Ecto neural progenitor cell (in vitro differentiated cells): ENCODE data around the gene POU2F3.

ENCODE experiments used
- DNase-seq: peaks from one replicate; pipeline ENCODE4 v3.0.0-alpha.2; 2018; ENCODE audit warnings: low spot score

Gene POU2F3

DNA sequence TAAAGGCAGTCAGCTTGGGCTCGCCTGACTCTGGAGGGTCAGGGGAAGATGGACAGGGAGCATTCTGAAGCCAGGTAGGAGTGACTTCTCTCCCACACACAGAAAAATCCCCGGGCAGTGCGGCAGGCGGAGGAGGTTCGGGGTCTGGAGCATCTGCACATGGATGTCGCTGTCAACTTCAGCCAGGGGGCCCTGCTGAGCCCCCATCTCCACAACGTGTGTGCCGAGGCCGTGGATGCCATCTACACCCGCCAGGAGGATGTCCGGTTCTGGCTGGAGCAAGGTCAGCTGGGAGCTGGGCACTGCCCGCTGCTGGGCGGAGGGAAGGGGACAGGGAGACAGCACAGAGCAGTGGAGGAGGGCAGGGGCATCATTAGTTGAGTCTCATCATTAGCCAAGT, 13.2 kb upstream of the POU2F3 start:
- DNase-seq = no peak

- DNase-seq = no peak
Observed at GRCh38 chr11:120227228-120227852, 12.6 kb upstream of the POU2F3 start.

- DNase-seq = no peak
Observed at GRCh38 chr11:120228794-120229384, 11.1 kb upstream of the POU2F3 start.

GRCh38 chr11:120229451-120230424, 10.2 kb upstream of the POU2F3 start:
- no peak for DNase-seq

DNA sequence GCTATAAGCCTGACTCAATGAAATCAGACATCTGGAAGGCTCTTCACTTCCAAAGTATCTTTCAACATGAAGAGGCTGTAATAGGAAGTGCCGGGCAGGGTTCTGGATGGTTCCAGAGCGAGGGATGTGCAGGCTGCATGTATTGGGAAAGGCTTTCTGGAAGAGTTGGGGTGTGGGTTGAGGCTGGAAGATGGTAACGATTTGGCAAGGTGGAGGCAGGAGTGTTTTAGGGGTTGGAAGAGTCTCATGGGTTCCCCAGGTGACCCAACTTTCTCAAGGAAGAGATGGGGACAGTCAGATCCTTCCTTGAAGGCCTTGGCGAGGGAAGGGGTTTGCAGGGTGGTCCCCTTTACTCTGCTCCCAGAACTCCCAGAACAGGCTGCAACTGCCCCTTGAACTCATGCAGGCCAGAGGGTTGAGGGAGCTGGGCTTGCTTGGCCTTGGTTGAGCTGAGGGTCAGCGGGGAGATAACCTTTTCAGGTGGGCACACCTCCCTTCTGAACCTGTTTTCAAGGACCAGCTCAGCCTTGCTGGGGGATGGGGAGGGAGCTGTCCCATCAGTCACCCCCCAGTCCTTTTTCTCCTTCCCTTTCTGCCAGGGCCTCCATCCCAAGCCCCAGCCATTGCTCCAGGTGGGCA, 9.4 kb upstream of the POU2F3 start:
- no peak for DNase-seq

DNA sequence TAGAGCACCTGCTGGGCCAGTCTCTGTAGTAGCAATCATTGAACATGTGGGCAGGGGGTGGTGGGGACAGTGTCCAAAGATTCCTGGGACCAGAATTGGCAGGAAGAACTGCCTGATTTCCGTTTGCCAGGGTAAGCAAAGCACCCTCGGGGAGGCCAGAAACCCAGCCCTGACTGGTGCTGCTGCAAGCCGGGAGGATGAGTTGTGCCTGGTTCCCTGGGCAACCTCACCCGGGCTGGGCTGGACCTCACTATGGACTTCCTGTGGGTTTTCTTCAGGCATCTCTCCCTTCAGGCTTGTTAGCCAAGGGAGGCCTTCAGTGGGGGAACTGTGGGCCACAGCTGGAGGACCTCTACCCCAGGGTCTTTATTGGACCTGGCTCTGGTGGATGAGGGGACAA, 8.0 kb upstream of the POU2F3 start:
- no peak for DNase-seq

DNA sequence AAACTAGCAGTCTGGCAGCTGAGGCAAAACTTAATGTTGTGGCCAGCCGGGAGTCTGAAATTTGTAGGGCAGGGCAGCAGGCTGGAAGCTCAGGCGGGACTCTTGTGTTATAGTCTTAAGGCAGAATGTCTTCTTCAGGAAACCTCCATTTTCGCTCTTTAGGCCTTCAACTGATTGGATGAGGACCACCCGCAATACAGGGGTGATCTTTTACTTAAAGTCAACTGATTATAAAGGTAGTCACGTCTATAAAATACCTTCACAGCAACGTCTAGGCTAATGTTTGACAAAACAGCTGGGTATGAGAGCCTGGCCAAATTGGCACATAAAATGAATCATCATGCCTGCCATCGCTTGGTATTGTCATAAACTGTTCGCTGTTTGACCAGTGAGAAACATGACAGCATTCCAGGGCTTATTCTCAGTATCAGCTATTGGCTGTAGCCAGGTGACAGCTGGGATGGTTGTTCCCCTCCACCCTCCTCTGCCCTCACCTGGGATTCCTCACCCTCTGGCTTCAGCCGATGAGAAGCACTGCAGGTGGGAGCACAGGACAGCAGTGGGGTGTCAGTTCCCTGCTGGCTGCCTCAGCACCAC, 6.6 kb upstream of the POU2F3 start:
- no peak for DNase-seq

DNA sequence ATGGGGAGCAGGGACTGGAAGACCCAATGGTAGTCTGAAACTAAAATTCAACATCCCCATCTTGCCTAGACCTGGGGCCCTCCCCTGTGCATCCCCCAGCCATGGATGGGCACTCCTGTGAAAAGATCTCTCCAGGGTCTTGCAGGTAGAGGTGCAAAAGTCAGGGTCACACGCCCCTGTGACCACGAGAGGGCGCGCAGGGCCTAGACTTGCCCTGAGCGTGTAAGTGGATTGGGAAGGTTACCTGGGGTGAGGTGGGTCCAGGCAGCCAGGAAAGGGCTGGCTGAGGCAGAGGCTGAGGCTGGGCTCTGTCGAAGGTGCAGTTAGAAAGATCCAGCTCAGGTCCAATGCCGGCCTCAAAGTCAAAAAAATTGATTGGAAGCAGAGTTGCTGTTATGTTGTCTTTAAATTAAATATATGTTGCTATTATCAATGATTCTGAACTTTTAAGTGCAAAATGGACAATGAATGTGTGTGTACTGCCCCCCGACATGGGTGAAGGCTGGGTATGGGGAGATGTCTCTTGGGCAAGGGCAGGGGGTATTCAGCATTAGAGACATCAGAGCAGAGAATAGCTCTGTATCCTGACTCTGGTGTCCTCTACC, 4.8 kb upstream of the POU2F3 start:
- peak; percentile 81 for DNase-seq

- DNase-seq = no peak
Observed at GRCh38 chr11:120236169-120237107, 3.5 kb upstream of the POU2F3 start.

DNA sequence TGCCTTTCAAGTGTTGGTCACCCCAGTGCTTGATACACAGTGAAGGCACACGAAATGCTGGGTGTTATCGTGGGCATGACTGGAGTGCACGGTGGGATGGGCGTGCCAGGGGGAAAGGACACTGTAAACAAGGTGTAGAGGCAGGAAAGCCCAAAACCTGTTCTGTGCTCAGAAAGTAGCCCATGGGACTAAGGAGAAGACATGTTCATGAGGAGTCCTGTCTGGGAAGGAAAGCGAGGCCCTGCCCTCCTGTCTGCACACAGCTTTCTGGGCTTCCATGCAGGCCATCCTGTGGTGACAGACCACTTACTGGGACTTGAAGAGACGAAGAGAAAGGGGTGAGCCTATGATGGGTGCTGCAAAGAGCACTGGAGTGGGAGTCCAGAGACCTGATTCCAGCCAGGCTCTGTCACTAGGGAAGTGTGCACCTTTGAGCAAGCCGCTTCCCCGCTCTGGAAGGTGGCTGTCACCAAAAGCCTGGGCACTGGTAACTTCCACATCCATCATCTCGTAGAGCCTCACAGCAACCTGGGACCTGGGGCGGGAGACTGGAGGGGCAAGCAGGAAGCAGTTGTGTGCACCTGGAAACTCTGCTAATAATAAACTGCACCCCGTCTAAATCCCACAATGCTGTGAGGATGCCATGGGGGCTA, 846 bp upstream of the POU2F3 start:
- no peak for DNase-seq

DNA sequence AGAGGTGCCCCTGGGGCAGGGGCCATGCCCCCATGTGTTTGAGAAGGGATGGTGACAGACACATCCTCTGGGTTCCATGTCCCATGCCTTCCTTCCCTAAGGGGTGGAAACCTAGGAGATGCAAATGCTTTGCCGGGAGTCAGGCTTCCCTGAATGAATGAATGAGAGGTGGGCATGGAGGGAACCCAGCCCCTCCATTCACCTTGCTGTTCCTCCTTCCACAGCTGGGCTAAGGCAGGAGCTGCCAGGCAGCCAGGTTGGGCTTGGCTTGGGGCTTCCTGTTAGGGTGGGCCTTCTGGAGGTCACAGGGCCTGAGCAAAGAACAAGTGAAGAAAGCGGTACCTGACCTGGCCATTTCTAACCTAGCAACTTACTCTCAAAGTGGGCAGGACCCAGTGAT, 926 bp downstream of the POU2F3 start:
- no peak for DNase-seq

DNA sequence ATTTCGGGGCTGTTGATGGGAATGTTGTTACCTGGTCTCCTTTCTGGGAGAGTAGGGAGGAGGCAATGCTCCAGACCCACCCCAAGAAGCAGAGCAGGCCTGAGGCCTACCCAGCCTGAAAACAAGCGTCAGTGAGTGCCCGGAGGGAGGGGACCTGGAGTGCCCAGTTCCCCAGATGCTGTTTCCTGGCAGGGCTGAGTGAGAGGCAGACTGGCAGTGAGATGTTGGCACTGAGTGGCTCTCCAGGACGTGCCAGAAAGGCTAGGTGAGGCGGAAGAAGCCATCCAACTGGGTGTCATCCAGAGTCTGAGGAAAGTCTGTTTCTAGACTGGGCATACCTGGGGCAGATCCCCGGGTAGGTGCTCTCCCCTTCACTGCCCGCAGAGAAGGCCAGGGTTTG, 1.3 kb downstream of the POU2F3 start:
- DNase-seq = no peak

- DNase-seq = no peak
Observed at GRCh38 chr11:120243221-120243620, 3.3 kb downstream of the POU2F3 start.

DNA sequence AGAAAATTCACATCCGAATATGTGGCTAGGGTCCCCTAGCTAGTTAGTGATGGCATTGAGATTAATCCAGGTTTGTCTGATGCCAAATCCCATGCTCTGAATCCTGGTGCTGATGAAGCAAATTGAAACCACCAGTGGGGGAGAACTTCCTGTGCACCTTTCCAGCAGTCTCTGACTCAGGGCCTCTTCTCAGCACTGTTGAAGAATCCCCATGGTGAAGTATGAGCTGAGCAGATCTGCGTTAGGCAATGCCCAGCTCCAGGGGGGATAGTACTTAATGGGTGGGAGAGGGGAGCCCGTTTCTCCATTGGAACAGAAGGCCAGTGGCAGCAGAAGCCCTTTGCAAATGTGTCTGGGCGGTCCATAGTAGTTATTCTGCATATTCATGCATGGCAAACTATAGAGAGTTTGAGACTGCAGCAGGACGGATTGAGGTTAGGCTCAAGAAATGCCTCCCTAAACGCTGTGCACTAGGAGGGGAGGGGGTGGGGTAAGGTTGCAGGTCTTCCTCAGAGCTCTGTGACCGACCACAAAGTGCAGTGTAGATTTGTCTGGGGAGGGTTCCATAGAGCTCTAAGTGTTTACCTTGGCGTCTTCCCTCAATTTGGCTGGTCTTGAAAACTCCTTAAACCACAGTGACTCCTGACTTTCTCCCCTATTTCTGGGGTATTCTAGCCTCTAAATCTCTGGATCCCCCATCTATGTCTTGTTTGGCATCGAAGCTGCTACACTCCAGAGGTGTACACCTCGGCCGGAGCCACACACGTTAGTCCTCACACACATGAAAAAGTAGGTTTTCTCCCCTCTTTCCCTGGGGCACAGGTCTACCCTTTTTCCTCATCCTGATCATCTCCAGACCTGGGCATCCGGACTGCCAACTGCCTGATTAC, 4.8 kb downstream of the POU2F3 start:
- no peak for DNase-seq

DNA sequence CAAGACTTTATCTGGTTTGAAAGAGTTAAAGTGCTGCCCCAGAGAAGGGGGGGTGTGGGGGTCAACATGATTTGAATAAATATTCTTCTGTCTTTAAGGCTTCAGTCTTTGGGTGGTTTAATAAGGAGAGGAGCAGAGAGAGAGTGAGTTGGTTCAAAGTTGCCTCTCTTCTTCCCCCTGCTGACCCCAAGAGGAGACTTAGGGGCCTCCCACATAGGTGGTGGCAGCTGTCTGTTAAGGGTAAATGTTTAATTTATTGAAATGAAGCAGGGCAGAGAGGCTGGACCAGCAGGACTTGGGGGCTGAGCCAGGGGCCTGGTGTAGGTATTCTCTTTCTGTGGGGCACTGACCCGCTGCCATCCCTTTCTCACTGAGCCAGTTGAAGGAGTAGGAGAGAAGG, 5.5 kb downstream of the POU2F3 start:
- DNase-seq = no peak

DNA sequence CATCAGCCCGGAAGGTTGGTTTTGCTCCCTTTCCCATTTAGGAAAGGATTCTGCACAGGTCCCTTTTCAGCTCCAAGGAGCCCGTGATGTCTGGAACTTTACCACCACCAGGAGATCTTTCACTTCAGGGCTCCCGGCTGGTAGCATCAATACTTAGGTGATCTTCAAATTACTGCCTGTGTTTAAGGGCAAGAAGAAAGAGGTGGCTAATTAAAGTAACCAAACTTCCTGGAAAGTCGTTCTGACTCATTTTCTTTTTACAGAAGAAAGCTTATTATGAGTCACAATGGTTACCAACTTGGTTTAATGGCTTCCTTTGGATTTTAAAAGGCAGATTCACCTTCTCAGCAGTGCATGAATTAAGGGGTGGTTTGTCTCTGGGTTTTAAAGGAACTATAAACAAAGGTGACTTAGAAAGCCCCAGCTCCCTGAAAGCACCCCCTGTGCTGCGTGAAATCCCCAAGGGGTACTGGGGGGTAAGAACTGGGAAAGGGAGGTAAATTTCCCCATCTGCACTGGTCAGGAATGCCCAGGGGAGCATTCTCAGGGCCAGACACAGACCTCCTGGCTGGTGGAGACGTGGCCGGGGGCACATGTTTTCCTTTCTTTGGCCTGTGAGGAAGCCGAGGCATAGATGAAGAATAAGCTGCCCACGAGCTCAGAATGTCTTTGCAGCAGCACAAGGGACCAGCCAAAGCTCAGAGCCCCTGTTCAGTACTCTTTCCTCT, 8.8 kb downstream of the POU2F3 start:
- no peak for DNase-seq

DNA sequence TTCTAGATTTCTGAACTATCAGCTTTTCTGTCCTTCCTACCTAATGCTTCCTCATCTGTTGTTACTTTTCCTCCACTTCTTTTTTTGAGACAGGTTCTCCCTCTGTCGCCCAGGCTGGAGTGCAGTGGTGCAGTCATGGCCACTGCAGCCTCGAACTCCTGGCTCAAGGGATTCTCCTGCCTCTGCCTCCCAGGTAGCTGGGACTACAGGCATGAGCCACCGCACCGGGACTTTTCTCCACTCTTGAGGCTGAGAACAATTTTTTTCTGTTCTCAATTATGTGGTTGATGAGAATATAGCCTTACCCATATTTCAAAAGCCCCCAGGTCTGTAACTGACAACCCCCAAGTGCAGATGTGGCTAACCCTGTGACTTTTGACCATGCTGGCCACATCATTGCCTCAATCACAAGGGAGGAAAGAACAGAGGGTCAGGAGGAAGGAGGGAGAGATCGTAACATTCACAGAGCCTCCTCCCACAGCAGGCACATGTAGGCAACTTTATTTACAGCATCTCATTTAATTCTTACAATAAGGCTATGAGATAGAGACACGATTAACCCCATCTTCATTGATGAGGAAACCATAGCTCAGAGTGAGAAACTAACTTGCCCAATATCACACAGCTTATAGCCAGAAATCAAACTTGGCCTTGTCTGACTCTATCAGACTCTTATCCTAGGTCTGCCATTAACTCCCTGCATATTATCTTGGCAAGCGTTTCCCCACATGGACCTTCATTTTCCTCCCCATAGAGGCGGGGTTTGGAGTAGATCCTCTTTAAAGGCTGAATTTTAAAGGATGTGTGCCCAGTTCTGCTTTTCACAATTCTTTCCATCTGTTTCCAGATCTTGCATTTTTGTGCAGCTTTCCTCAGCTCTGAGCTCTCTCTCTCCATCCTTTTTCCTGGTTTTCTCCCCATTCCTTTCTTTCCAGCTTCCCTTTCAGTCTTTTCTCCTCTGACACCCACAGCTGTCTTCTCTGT, 9.6 kb downstream of the POU2F3 start:
- DNase-seq = no peak
